H54 (cell line): ENCODE results near the gene E2F2.
"Not testable (repeated sequence)": the region's sequence is repeated elsewhere in the genome, so short reads cannot be mapped to it uniquely, and the experiment has no call there.

Experiments used
- DNase-seq: peaks from one replicate; pipeline ENCODE4 v3.0.0; 2011; ENCODE audit warnings: low spot score, mixed read lengths; ENCODE audit not compliant: insufficient read length
- FAIRE-seq: peaks from 3 replicates; lab custom pipeline; 2011; peaks lifted over from hg19 to GRCh38; lab: Jason Lieb, UNC
- POLR2A ChIP-seq: IDR thresholded peaks from 2 replicates; pipeline ENCODE4 v1.6.1; 2011; ENCODE audit warnings: low read depth, mild to moderate bottlenecking, low read length

Gene E2F2

GRCh38 chr1:23506376-23507107 lies 24.5 kb downstream of the E2F2 start:
- no peak for TF ChIP-seq POLR2A
- FAIRE-seq, result no peak
- no peak for DNase-seq

GRCh38 chr1:23505851-23506250 lies 25.2 kb downstream of the E2F2 start:
- DNase-seq (no peak), FAIRE-seq (no peak)
- no peak for TF ChIP-seq POLR2A

DNA sequence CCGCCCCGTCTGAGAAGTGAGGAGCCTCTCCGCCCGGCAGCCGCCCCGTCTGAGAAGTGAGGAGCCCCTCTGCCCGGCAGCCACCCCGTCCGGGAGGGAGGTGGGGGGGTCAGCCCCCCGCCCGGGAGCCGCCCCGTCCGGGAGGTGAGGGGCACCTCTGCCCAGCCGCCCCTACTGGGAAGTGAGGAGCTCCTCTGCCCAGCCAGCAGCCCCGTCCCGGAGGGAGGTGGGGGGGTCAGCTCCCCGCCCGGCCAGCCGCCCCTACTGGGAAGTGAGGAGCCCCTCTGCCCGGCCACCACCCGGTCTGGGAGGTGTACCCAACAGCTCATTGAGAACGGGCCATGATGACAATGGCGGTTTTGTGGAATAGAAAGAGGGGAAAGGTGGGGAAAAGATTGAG lies 26.9 kb downstream of the E2F2 start:
- not testable (repeated sequence) for FAIRE-seq, DNase-seq

DNA sequence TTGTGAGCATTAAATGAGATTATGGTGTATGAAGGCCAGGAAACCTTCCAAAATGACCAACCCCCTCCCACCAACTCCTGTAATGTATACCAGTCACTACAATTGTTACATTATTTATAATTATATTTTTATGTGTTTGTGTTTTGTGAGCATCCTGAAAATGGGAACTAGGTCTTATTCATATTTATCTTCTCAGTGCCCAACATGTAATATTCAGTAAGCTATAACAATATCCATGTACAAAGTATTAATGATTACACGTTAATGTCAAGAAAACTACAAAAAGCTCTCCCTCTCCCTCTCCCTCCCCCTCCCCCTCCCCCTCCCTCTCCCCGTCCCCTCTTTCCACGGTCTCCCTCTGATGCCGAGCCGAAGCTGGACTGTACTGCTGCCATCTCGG lies 28.1 kb downstream of the E2F2 start:
- FAIRE-seq, result no peak
- no peak for TF ChIP-seq POLR2A

GRCh38 chr1:23500466-23500865 lies 30.6 kb downstream of the E2F2 start:
- TF ChIP-seq POLR2A, result no peak
- DNase-seq (no peak), FAIRE-seq (no peak)

More for the DNA sequence above, 28.1 kb downstream of the E2F2 start:
- DNase-seq, result no peak

GRCh38 chr1:23497777-23498439 lies 33.1 kb downstream of the E2F2 start:
- no peak for DNase-seq
- no peak for FAIRE-seq

DNA sequence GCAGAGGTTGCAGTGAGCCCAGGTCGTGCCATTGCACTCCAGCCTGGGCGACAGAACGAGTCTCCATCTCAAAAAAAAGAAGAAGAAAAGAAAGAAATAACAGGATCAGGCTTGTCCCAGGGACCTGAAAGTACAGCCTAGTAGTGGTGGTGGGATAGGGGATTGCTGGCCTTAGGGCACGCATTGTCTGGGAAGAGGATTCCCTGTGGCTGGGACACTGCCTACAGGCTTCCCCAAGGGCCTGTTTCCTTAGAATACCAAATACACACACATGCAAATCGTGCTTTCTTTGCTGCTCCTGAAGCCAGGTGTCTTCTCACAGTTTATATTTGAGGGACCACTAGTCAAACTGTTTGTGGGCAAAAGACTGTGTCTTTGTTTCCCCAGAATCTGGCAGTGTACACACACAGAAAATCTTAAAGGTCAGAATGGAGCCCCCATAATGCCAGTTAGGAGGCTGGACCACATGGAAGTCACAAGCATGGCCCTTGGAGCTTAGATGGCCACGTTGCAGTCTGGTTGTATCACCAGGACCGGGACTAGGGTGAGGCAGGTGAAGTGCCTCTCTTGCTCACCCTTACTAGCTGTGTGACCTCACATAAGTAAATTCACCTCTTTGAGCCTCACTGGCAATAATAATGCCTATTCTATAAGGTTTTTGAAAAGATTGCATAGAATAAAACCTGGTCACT lies 34.4 kb downstream of the E2F2 start:
- FAIRE-seq (no peak), DNase-seq (no peak)
- no peak for TF ChIP-seq POLR2A

More at GRCh38 chr1:23497777-23498439, 33.1 kb downstream of the E2F2 start:
- TF ChIP-seq POLR2A, result no peak

DNA sequence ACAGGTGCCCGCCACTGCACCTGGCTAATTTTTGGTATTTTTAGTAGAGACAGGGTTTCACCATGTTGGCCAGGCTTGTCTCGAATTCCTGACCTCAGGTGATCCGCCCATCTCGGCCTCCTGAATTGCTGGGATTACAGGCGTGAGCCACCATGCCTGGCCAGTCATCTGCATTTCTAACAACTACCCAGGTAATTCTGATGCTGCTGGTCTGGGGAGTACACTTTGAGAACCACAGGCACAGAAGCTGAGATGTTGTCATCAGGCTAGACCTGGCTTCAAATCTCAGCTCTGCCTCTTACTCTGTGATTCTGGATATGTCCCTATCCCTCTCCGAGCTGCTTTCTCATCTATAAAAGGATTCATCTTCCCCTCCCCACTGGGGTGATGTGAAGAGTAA lies 36.2 kb downstream of the E2F2 start:
- FAIRE-seq, DNase-seq: not testable (repeated sequence)

GRCh38 chr1:23492776-23493175 lies 38.3 kb downstream of the E2F2 start:
- not testable (repeated sequence) for FAIRE-seq, DNase-seq

GRCh38 chr1:23492132-23492720 lies 38.8 kb downstream of the E2F2 start:
- FAIRE-seq, result no peak
- DNase-seq, result no peak
- TF ChIP-seq POLR2A, result no peak

GRCh38 chr1:23489842-23490241 lies 41.2 kb downstream of the E2F2 start:
- FAIRE-seq (no peak), DNase-seq (no peak)
- no peak for TF ChIP-seq POLR2A

DNA sequence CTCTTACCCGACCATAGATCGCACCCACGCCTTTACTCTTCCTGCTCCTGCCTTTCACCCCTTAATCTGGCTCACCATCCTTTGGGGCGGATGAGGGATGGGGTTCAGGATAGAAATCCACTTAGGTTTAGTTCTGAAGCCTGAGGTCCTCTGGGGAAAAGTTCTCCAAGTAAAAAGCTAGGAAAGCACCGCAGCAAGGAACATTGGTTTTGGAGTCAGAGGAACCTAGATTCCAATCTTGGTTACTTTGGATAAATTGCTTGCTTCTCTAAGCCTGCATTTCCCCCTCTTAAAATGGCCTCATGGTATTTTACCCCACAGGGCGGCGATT lies 46.1 kb downstream of the E2F2 start:
- TF ChIP-seq POLR2A, result no peak
- no peak for DNase-seq
- FAIRE-seq, result no peak

DNA sequence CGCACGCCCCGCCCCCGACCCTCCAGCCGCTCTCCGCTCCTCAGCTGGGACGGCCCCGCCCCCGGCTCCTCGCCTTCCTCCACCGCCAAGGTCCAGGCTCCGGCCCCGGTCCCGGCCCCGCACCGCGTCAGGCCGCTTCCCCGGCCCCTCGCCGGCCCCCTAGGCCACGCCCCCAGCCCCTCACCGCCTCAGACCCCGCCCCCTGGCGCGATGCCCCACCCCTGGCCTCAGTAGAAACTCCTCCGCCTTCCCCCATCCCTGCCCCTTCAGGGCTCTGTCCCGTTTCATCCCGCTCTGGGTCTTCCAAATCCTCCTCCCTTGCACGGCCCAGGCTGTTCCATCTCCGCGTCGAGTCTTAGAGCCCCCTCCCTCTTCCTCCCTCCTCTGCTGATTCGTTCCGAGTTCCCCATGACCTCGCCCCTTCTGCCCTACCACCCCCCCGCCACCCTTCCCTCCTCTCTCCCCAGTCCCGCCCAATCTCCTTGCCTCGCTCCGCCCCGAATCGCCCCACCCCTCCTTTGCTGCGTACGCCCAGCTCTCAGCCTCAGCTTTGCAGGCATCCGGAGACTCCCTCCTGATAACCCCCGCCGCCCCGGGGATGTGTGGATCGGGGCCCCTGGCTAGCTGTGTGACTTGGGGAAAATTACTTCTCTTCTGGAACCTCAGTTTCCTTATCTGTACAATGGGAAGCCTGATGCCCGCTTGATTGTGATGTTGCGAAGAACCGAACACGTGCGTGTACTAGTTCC lies 46.6 kb downstream of the E2F2 start:
- DNase-seq, result peak; percentile 76
- peak; percentile 30 for FAIRE-seq
- TF ChIP-seq POLR2A, result no peak
